Upper lobe of right lung (tissue), 1 donor: ENCODE measurements around the gene TIPARP. TPM values are rescaled to one million over a fixed set of nuclear protein-coding genes. Genes with fewer than 3 reads are reported as not detected.

Source experiments
- ATAC-seq: fragments of 200-7000 bp; cut with Tn5 transposase; one replicate; pipeline ENCODE4 v1.9.1; 2020; ENCODE audit warnings: mild to moderate bottlenecking, moderate library complexity
- DNase-seq: peaks from one replicate; pipeline ENCODE4 v3.0.0-alpha.2; 2020
- H3K27ac ChIP-seq: fragments of 200-600 bp; one replicate; pipeline ENCODE4 v1.8.0; 2022
- H3K27me3 ChIP-seq: fragments of 200-600 bp; one replicate; pipeline ENCODE4 v1.8.0; 2022; ENCODE audit warnings: mild to moderate bottlenecking
- H3K36me3 ChIP-seq: fragments of 200-600 bp; one replicate; pipeline ENCODE4 v1.8.0; 2022
- H3K4me1 ChIP-seq: fragments of 200-600 bp; one replicate; pipeline ENCODE4 v1.8.0; 2022
- H3K4me3 ChIP-seq: fragments of 200-600 bp; one replicate; pipeline ENCODE4 v1.8.0; 2022; ENCODE audit warnings: mild to moderate bottlenecking
- H3K9me3 ChIP-seq: fragments of 200-600 bp; one replicate; pipeline ENCODE4 v1.8.0; 2022
- intact Hi-C: fragments of 100-400 bp; cut with DNase I; formaldehyde crosslinking; loops from one replicate; pipeline ENCODE4 v1.11.0; 2022
- total RNA-seq: library from RNA; stranded (reverse); fragmentation: NEBNext Ultra II Directional; extraction: Animal tissue kit (Norgen Biotek cat#: 25700); gene quantifications from one replicate; pipeline ENCODE4 v1.2.1, GENCODE V29; 2021
- TF ChIP-seq, protein P1 (sequence below): fragments of 200-600 bp; IDR thresholded peaks from one replicate; pipeline ENCODE4 v1.8.0; 2022; ENCODE audit warnings: antibody characterized with exemption
- donor health status: DM: no; HTN: yes; CAD: no; lungs with severe emphysema.

TIPARP gene
- total RNA-seq, 1 donor from 2014 or later, result 56.9 TPM

DNA sequence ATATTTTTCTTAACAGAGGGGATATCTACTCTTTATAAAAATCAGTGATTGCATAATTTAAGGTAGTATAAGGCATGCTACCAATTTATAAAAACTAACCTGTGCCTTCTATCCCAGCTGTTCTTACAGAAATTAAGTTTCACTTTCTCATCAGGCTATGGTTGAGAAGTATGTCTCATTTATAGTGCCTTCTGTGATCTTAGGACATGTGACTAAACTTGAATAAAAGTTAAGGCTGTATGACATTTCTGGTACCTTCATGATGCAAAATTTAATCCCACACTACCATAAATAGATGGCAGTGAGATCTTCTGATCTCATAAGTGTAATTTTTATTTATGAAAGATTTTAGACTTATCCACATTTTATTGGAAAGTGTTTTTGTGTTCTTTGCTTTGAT, 12.6 kb downstream of the TIPARP start:
- Histone ChIP-seq H3K36me3 (no peaks in the 10 kb centered on the region), H3K4me3 (no peak overlapping the region), H3K27ac (no peak overlapping the region), H3K27me3 (no peaks in the 10 kb centered on the region), H3K9me3 (no peaks in the 10 kb centered on the region), H3K4me1 (peaks cover 88% of the 10 kb centered on the region)
- no peak for DNase-seq
- no peak for ATAC-seq
- TF ChIP-seq, protein P1, sequence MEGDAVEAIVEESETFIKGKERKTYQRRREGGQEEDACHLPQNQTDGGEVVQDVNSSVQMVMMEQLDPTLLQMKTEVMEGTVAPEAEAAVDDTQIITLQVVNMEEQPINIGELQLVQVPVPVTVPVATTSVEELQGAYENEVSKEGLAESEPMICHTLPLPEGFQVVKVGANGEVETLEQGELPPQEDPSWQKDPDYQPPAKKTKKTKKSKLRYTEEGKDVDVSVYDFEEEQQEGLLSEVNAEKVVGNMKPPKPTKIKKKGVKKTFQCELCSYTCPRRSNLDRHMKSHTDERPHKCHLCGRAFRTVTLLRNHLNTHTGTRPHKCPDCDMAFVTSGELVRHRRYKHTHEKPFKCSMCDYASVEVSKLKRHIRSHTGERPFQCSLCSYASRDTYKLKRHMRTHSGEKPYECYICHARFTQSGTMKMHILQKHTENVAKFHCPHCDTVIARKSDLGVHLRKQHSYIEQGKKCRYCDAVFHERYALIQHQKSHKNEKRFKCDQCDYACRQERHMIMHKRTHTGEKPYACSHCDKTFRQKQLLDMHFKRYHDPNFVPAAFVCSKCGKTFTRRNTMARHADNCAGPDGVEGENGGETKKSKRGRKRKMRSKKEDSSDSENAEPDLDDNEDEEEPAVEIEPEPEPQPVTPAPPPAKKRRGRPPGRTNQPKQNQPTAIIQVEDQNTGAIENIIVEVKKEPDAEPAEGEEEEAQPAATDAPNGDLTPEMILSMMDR, result no peak
- intact Hi-C loops, result no loop called here

DNA sequence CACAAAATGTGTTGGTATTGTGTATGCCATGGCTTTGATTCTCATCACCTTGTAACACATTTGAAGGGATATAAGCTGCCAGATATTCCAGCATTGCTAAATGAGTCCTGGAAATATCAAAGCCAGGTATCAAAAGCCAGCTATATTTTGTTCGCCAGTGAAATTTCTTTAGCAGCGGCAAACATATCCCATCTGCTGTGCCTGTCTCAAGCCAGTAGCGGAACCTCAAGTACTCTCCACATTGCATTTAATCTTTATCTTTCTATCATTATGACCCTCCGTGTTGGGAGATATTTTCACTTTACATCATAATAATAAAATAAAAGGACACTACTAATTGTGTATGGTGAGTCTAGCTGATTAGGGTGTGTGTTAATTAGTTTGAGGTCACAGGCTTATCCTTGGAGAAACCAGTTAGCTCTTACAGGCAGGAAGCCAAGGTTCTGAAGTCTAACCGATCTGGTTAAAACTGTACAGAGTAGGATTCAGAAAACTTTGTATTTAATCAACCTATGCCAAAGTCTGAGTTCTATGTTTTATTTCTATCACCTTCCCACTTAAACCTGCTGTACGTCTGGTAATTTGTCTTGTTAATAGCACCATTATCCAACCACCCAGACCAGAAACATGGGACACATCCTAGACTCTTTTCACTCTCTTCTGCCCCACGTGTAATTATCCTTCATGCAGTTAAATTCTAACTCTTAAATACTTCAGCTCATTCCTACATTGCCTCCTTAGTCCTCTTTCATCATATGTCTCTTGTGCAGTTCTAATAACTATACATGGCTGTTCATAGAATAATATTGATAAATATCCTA, 14.5 kb downstream of the TIPARP start:
- TF ChIP-seq, protein P1, result no peak
- Histone ChIP-seq H3K9me3 (no peaks in the 10 kb centered on the region), H3K4me1 (peaks cover 76% of the 10 kb centered on the region), H3K4me3 (no peak overlapping the region), H3K36me3 (peaks cover under 1% of the 10 kb centered on the region), H3K27ac (no peak overlapping the region), H3K27me3 (no peaks in the 10 kb centered on the region)
- ATAC-seq, result no peak
- intact Hi-C loops, result no loop called here
- no peak for DNase-seq

DNA sequence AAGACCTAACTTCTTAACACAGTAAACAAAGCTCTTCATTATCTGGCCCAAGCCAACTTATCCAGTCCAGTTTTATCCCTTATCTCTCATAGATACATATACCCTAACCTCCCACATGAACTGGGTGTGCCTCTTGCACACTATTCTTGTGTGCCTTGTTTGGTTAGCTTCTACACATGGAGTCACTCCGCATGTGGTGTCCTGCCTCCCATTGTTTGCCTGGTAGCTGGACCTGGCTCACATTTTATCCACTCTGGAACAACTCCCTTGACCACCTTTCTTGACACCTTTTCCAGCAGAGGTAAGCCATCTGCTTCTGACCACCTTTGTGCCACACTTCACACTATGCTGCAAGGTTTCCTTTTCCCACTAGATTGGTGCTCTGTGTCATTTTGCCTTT, 15.2 kb downstream of the TIPARP start:
- ATAC-seq, result no peak
- peaks cover 70% of the 10 kb centered on the region for H3K4me1 ChIP-seq
- no peak overlapping the region for H3K27ac ChIP-seq
- intact Hi-C loops, result loop anchor here (10.0 kb wide), 1 partner anchor 115 kb away; no protein-coding TSS in a partner anchor
- TF ChIP-seq, protein P1, result no peak
- H3K4me3 ChIP-seq, result no peak overlapping the region
- peaks cover 8% of the 10 kb centered on the region for H3K36me3 ChIP-seq
- H3K9me3 ChIP-seq, result no peaks in the 10 kb centered on the region
- DNase-seq, result no peak
- H3K27me3 ChIP-seq, result no peaks in the 10 kb centered on the region

DNA sequence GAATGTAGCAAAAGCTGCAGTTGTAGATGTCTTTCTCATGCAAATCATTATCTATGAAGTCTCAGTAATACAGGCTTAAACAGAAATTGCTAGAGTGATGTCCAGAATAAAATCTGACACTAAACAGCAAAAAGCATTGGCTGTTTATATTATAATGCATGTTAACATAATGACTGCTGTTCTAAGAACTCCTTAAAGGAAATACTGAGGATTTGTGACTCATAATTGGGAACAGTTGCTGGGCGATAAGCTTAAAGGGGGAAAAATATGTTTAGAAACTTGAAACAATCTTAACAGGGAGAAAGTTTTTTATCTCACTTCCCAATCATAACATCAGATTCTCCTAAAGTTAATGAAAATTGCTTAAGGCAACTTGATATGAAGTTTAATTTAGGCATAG, 17.5 kb downstream of the TIPARP start:
- no peak for DNase-seq
- peaks cover 31% of the 10 kb centered on the region for H3K36me3 ChIP-seq
- no peak for ATAC-seq
- H3K9me3 ChIP-seq, result no peaks in the 10 kb centered on the region
- TF ChIP-seq, protein P1, result no peak
- H3K4me1 ChIP-seq, result peaks cover 48% of the 10 kb centered on the region
- no peaks in the 10 kb centered on the region for H3K27me3 ChIP-seq
- intact Hi-C loops, result loop anchor here (10.0 kb wide), 1 partner anchor 113 kb away; no protein-coding TSS in a partner anchor
- no peak overlapping the region for H3K4me3 ChIP-seq
- H3K27ac ChIP-seq, result no peak overlapping the region

DNA sequence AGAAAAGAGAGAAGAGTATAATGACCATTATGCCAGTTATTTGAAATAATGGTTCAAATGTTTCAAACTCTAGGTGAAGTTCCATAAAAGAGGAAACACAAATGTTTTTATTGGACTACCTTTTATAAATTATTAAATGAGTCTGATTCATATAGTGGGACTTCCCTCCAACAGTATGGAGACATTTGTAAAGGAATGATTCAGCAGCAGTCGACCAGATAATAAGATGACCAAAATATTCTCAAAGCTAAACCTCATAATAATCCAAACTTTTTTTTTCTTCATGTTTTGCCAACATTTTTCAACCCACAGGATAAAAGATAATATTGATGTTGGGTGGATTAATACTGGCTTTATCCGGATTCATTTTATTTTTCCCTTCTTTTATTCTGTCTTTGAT, 18.8 kb downstream of the TIPARP start:
- H3K4me3 ChIP-seq, result no peak overlapping the region
- intact Hi-C loops, result loop anchor here (10.0 kb wide), 1 partner anchor 112 kb away; no protein-coding TSS in a partner anchor
- H3K9me3 ChIP-seq, result no peaks in the 10 kb centered on the region
- TF ChIP-seq, protein P1, result no peak
- peaks cover 43% of the 10 kb centered on the region for H3K36me3 ChIP-seq
- no peak overlapping the region for H3K27ac ChIP-seq
- peaks cover 35% of the 10 kb centered on the region for H3K4me1 ChIP-seq
- DNase-seq (no peak), ATAC-seq (no peak)
- no peaks in the 10 kb centered on the region for H3K27me3 ChIP-seq
